Activated T-cell treated with anti-CD3 and anti-CD28 coated beads for 48 hours (primary cell): ENCODE results near the gene PKIB.
A peak's percentile ranks its signal among the peaks of the same experiment; 100 is the strongest.
"Not testable (repeated sequence)": the region's sequence is repeated elsewhere in the genome, so short reads cannot be mapped to it uniquely, and the experiment has no call there.

Source experiments
- DNase-seq: peaks from one replicate; pipeline ENCODE4 v3.0.0-alpha.2; 2020; ENCODE audit warnings: low read depth

Gene PKIB, protein sequence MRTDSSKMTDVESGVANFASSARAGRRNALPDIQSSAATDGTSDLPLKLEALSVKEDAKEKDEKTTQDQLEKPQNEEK

DNA sequence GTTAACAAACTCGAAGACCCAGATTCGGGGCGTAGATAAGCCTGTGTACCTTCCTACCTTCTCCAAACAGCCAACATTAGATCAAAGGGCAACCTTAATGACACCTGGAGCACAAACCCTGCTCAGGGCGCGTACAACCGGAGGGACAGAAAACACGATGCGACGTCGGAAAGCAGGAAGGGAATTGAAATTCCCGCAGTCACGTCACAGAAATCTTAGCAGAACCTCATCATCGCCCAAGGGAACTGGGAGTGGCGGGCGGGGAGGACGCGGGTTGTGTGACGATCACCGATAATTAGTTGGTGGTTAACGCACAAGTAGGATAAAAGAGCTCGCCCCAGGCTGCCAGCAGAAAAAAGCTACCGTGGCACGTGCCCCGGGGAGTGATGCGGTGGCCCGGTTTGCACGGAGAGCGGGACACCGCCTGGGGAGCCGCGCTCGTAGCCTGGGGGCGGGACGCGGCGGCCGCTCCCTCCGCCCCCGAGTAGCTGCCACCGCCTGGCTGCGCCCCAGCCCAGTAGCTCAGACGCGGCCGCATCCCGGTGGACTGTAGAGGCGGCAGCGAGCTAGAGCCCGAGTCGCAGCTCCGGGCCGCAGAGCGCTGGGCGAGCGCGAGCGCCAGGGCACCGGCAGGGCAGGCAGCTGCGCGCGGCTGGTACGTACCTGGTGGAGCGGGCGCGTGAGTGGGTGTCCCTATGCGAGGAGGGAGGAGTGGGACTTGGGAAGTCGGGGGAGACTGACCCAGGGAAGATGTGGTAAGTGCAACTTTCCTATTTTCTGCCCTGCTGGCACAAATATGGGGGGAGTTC lies at the start of gene PKIB:
TSS of gene PKIB (plus strand) at position 525 of the 809 bp plus-strand sequence. CDS start 107,390 bp downstream, outside the sequence.
- DNase-seq: peak; percentile 52

DNA sequence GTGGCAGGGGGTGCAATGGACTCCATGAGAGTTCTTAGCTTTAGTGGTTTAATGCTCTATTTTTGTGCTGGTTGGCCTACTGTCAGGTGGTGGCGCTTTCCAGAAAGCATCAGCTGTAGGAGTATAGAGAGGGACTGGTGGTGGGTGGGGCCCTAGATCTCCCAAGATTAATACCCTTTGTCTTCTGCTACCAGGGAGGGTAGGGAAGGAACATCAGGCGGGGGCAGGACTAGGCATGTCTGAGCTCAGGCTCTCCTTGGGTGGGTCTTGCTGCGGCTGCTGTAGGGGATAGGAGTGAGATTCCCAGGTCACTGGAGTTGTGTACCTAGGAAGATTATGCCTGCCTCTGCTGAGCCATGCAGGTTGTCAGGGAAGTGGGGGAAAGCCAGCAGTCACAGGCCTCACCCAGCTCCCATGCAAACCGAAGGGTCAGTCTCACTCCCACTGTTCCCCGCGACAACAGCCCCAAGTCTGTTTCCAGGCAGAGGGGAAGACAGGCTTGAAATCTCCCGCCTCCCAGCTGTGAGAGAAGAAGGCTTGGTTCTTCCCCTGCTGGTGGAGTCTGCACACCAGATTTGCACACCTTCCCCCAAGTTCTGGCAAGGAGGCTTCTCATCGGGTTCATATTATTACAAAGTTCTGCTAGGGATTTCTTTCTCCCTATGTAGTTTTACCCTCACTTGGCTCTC lies 46.7 kb upstream of the PKIB start:
- no peak for DNase-seq

DNA sequence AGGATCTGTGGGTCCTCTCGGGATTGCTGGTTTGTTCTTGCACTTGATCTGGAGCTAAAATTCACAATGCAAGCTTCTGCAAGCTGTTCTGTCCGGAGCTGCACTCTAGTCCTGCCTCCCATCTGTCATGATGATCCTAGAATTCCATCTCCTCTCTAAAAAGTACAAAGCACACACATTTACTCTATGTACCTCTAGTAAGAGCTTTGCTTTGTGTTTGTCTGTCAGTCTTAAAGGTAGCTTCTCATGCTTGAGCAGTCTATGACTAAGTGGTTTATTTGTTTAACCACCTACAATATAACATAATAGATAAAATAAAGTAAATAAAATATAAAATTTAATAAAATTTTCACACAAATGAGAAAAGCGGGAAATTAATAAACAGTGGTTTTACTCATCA lies 46.0 kb upstream of the PKIB start:
- no peak for DNase-seq

DNA sequence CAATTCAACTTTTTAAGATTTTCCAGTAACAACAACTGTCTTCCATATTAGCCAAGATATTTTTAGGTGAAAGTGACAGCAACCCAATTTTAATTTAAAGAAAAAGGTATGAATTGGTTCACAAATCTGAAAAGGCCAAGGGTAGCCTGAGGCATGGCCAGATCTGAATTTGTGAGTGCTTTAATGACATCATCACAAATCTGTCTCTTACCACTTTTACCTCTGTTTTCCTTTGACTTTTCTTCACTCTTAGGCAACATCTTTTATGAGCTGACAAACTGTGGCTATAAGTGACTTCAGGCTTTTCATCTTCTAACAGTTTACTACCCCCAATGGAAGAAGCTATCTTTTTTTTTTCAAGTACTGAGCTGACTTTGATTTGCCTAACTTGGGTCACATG lies 44.5 kb upstream of the PKIB start:
- DNase-seq: no peak

DNA sequence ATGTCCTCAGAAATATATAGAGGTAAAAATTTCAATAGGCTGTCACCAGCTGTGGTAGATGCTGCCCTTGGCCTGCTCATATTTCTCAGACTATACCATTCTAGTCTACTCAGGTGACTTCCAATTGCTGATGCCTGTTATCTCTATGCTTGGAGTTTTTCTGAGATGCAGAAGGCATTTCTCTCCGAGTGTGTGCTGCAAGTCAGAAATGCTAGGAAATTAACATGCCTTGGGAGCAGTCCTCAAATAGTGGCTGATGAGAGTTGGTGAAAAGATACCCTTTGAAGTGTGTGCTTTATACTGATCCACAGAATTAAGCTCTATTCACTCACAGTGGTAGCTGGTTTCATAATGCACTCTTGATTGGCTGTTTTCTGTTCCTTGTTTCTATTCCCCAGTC lies 43.2 kb upstream of the PKIB start:
- no peak for DNase-seq

DNA sequence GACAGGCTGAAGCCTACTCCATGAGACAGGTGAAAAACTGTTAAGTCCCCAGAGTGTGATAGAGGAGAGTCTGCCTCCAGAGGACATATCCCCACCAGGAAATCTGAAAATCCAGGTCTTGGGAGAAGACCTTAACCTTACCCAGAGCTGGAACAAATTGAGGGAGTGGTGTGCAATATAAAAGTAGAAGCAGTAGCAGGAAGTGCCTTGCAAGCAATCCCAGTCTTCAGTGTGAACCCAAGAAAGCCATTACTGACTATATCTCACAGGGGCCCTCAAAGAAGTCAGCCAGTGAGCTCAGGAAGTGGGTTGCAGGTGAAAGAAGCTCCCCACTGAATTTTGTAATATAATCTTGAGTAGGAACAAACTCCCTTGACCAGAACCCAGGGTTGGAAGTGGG lies 41.9 kb upstream of the PKIB start:
- DNase-seq: no peak

DNA sequence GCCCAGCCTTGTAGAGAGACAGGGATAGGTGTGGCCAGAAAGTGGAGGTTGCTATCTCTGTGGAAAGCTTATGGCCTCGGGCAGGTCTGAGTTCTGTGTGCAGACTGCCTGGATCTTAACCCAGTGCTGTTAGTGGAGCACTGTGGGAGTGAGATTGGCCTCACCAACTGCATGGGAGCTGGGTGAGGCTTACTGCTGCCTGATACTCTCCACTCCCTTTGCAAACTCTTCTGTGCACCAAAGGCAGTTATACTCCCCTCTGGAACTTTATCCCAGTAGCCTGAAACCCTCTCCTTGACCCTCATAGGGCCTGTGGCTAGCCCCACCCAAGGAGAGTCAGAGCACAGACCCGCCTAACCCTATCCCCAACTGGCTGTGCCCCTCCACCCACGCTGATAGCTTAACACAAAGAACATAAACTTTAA lies 41.4 kb upstream of the PKIB start:
- DNase-seq: no peak

DNA sequence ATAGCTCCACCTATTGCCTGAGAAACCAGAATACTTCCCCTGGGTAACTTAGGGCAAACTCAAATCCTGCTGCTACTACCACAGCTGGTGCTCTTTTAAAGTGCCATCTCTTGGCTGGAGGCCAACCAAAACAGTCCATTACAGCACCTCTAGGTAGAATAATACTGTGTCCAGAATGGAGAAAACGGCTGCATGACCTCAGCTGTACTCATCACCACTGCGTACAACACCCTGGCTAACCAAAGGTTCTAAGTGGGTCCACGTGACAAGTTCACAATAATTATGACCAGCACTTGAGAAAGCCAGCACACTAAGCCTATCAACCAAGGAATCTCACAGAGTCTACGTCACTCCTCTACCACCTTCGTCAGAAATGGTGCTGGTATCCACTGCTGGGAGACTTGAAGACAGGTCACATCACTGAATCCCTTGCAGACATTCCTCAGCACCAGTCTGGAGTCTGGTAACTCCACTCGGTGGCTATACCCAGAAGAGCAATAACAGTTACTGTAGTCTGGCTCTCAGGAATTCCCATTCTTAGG lies 40.9 kb upstream of the PKIB start:
- no peak for DNase-seq

DNA sequence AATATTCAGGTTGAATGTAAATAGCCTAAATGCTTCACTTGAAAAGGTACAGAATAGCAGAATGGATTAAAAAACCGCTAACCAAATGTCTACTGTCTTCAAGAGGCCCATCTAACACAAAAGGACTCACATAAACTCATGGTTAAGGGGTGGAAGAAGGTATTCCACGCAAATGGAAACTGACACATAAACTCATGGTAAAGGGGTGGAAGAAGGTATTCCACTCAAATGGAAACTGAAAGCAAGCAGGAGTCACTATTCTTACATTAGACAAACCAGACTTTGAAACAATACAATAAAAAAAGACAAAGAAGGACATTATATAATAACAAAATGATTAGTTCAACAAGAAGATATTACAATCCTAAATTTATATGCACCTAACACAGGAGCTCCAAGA lies 38.3 kb upstream of the PKIB start:
- no peak for DNase-seq

DNA sequence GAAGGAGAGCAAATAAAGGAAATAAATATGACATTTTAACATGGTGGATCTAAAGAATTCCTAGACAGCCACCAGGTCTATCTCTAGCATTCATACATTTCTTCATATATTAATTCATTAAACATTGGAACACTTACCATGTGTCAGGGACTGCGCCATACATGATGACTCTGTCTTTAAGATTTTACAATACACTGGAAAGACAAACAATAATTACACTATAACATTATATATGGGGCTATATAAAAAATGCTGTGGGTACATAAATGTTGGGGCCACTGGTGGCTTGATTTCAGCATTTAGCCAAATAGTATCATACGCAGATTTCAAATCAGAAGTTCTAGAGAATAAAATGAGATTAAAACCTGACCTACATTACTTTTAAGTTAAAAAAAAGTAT lies 33.3 kb upstream of the PKIB start:
- DNase-seq: no peak

DNA sequence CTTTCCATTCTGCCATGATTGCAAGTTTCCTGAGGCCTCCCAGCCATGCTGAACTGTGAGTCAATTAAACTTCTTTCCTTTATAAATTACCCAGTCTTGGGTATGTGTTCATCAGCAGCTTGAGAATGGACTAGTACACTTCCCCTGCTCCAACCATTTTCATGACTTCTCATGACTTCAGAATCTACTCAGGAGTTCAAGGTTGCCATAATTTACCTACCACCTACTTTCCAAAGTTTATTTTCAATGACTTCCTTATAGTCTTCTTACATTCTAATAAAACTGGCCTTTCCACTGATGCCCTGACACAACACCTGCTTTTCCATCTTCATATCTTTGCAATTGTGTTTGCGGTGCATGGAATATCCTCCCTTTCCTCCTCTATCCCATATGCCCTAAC lies 31.2 kb upstream of the PKIB start:
- no peak for DNase-seq

DNA sequence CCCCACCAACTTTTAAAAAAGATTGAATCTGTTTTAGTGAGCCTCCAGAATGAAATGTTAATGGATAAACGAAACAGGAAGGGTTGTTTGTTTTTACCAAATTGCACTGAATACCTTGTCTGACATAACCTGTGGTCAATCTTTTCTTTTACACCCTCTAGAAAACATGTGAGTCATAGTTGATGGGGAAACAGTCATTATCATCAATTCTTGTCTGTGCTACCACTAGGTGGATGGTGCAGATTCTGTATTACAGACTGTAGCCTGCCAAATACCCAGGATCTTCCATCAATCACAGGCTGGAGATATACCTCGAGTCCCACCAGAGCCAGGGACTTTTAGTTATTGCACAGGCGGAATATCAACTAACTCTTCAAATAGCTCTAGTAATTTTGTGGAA lies 29.5 kb upstream of the PKIB start:
- no peak for DNase-seq

DNA sequence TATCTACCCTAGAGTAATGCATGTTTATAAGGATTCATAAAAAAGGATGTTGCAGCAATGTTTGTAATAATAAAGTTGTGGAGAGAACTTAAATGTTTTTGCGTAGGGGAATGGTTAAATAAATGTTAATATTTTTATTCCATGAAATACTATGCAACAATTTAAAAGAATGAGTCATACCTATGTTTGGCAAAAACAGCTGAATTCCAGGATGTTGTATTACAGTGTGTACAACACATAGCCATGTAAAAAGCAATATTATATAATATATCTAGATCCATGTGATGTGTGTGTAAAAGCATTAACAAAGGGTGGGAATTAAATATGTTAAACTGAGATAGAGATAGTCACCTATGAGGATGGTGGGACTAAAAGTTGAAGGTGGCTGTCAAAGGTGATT lies 21.1 kb upstream of the PKIB start:
- no peak for DNase-seq

DNA sequence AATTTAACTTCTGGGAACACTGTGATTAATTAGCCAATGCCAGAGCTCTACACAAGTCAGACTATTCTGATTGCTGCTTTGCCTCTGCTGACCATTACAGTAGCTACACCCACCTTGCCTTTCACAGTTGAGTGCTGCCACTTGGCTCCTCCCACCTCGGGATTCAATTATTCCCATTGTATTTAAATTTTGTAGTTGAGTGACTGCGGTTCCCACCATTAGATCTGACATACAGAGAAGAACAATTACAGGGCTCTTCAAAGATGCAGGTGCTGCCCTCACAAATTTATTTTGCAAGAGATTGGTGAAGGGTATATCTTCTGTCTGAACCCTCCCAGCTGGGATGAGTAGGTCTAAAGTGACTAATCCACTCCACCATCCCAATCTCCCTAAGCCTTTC lies 11.9 kb upstream of the PKIB start:
- not testable (repeated sequence) for DNase-seq

DNA sequence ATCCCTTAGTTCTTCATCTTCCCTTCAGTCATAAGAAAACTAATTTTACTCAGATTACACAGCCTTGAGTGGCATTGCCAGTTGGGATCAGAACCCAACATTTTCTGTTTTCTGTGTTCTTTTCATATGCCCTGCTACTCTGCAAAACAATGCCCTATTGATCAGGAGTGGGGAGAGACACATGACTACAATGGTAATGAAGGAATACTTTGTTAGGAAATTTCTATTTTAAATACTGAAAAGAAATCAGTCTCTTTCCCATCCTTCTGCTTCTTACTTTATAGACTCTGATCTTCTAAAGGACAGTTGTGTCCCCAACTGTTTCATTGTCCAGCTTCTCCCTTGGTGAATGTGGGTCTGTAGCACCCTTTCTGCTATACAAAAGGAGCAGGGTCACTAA lies 5.5 kb upstream of the PKIB start:
- no peak for DNase-seq

DNA sequence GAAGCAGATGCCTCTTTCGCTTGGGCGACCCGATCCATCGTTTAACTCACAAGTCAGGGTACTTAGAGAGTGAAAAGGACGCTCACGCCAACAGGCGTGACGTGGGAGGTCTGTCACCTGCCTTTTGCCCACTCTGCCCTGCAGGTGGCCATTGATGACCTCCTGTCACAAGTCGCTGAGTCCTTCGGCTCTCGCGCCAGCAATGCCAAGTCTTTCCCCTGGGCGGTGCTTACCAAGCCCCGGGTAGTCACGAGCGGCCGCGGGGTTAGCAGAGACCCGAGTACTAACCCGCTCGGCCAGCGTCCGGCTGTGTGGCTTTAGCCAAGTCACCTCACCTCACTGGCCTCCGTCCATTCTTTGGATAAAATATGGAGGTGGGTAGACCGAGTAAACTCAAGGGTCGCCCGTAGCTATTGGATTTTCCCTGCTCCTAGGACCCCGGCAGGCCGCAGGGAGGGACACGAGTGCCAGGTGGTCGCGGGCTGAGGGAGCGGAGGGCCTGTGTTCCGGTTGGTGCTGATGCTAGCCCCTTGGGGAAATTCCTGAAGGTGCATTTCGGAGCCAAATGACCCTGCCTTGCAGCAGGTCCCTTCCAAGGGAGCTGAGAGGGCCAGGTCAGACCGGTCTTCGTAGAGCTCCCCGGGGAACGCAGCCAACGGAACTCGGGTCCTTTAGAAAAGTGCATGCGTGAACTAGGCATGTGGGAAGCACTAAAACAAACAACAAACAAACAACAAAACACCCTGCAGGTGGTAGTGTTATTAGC lies 668 bp downstream of the PKIB start:
- peak; percentile 5 for DNase-seq

DNA sequence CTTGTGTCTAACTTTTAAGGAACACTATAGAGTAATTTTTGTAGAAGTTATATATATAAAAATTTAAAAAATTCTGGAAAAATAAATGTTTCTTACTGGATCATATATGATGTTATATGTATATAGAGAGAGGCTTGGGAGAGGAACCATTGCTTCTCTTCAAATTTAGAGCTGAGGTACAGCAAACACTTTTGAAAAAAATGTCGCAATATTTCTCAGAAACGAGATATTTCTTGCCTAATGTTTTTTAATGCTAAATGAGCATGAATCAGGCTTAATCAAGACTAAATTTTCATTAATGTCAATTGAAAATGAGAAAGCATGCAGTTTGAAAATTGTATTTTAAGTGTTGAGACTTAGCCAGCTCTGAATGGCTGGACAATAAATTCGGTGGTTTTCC lies 2.6 kb downstream of the PKIB start:
- no peak for DNase-seq

DNA sequence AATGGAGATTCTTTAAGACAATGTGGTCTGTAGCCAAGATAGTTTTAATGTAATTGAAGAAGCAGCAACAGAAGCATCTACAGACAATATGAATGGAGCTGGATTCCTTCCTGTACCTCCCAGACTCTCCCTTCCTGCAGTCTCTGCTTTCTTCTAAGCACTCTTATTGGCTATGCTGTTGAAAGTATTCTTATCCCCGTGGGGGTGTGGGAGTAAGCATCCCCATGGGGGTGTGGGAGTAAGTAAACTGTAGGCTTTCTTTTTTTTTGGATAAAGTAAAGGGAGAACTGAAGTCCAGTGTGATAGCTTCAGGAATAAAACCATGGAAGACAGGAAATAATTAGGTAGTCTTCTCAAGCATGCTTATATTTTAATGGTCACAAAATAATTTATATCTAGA lies 4.1 kb downstream of the PKIB start:
- no peak for DNase-seq

DNA sequence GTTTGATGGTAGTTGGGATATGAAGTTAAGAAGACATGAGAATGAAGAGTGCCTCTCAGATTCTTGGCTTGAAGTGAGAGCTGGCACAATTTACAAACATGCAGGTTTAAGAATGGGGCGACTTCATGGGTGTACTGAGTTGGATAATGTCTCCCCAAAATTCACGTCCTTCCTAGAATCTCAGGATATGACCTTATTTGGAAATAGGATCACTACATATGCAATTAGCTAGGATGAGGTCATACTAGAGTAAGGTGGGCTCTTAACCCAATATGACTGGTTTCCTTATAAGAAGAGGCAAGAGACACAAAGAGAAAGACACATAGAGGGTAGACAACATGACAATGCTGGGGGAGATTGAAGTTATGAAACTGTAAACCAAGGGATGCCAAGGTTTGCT lies 5.2 kb downstream of the PKIB start:
- DNase-seq: no peak

DNA sequence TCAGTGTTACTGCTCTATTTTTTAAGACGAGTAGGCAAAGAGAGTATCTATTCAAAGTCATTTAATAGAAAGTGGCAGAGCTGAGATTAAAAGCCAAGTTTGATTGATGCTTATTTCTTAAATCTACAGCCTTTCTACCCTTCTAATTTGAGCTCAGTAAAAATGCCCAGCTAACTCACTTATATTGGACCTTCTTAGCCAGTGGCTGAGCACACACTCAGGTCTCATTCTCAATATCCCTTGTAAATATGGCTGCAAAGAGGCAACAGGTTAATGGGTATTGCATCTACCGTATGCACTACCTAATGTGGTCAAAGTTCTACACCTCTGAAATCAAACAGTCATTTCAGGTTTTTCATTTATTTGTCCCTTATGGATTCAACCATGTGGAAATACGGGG lies 6.7 kb downstream of the PKIB start:
- no peak for DNase-seq

DNA sequence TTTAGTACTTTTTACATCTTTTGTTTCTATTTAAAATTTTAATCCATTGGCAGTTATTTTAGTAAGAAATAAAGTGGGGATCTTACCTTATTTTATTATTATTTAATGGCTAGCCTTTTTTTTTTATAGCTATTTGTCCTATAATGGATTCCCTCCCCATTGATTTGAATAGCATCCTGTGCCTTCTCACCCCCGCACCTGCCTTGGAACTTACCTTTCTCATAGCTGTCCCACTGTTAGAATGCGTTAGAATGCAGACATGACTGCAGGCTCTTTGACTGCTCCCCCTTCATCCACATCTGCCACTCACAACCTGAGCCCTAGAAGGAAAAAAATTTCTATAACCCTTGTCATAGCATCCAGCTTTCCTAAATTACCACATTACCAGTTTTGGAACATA lies 9.1 kb downstream of the PKIB start:
- DNase-seq: no peak

DNA sequence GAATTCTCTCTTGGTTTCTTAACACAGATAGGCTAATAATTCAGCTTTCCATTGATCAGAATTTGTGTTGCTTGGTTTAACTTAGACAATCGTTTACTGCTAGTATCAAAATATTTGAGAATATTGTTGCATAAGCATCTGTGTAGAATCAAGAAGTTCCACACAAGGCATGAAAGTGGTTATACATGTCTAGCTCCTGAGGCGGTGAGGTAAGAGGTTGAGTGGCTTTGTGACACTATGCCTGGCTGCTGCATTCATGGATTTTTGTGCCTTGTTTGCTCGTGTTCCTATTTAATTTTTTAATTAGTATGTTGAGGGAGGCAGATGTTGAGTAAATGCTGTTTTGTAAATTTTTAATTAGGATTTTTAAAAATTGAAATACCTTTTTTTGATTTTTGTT lies 10.2 kb downstream of the PKIB start:
- no peak for DNase-seq

DNA sequence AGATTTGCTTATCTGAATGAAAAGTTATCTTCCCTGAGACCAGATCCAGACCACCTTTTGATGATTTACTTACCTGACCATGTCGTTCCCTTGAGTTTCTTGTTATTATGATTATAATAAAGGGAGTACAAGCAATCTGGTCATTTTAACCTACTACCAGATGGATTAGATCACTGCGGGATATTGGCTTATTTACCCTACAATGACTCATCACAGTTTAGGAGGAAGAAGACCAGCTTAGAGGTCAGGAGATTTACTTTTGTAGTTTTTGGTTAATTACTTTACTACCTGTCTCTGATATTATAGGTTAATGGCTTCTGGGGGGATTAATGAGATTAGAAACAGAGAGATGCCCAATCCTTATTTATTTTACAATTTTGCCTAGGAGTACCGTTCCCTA lies 10.7 kb downstream of the PKIB start:
- DNase-seq: no peak
